HepG2 (cell line): ENCODE results near the gene CPED1. TPM values are rescaled to one million over a fixed set of nuclear protein-coding genes. Genes with fewer than 3 reads are reported as not detected.

ENCODE experiments used
- ATAC-seq: fragments of 200-7000 bp; cut with Tn5 transposase; 3 replicates; pipeline ENCODE4 v1.9.1; 2020; ENCODE audit warnings: mild to moderate bottlenecking, moderate library complexity
- BruUV-seq: library from RNA; stranded (reverse); fragments of 400-500 nt; replicated peaks from 2 replicates; lab custom pipeline; 2021; lab: Mats Ljungman, UMichigan
- CTCF ChIA-PET: fragments of 300-600 bp; formaldehyde crosslinking; extraction: SDS; loops from one replicate; lab custom pipeline; 2021; ENCODE audit warnings: low total read pairs, inconsistent platforms, low intra/inter-chr PET ratio; lab: Yijun Ruan, JAX
- POLR2A ChIA-PET: fragments of 350-600 bp; sonication (Branson Sonifier 250); formaldehyde crosslinking; loops from one replicate; lab custom pipeline; 2020; ENCODE audit warnings: antibody characterized with exemption, inconsistent platforms; lab: Yijun Ruan, JAX
- DNase-seq: peaks from one replicate; pipeline ENCODE4 v3.0.0-alpha.2; 2015; ENCODE audit warnings: low spot score
- FAIRE-seq: peaks from 3 replicates; lab custom pipeline; 2011; peaks lifted over from hg19 to GRCh38; lab: Jason Lieb, UNC
- H2AFZ ChIP-seq: one replicate; pipeline ENCODE4 v1.6.1; 2011; ENCODE audit warnings: low read length, inconsistent platforms
- H3K27ac ChIP-seq: fragments of 300-600 bp; 3 replicates; pipeline ENCODE4 v1.8.0; 2011; ENCODE audit warnings: mixed run types, mild to moderate bottlenecking, mixed read lengths, low read length, inconsistent platforms; ENCODE audit not compliant: insufficient read depth; ENCODE audit errors: extremely low read length
- H3K27me3 ChIP-seq, 2 experiments: fragments of 200-600 bp in 1 of 2; 2 replicates in 1 of 2; 3 replicates in 1 of 2; pipeline versions ENCODE4 v1.6.0 to v1.8.0; 2011; ENCODE audit warnings: low read length in 2 of 2, mild to moderate bottlenecking in 2 of 2, moderate library complexity in 2 of 2, inconsistent platforms in 1 of 2; ENCODE audit not compliant: insufficient read depth in 2 of 2, control insufficient read depth in 1 of 2
- H3K36me3 ChIP-seq, 2 experiments: fragments of 200-600 bp in 1 of 2; replicated peaks in 1 of 2; 2 replicates in 1 of 2; 3 replicates in 1 of 2; pipeline versions ENCODE4 v1.5.1 to v1.8.0; 2011; ENCODE audit warnings: low read length in 2 of 2, inconsistent platforms in 1 of 2; ENCODE audit not compliant: insufficient read depth in 2 of 2, control insufficient read depth in 1 of 2
- H3K4me1 ChIP-seq: 2 replicates; pipeline ENCODE4 v1.5.1; 2012; ENCODE audit warnings: low read length, inconsistent platforms; ENCODE audit not compliant: insufficient read depth
- H3K4me2 ChIP-seq: 2 replicates; pipeline ENCODE4 v1.6.0; 2011; ENCODE audit warnings: low read depth, low read length, inconsistent platforms
- H3K4me3 ChIP-seq, 3 experiments: fragments of 200-600 bp in 1 of 3; sonication (generic), shearing (Covaris generic) in 1 of 3; replicated peaks in 1 of 3; 2 replicates each; pipeline ENCODE4 v1.5.1; 2011 to 2016; ENCODE audit warnings: low read length in 3 of 3, inconsistent platforms in 2 of 3, low read depth in 2 of 3, mild to moderate bottlenecking in 2 of 3, control low read depth in 1 of 3, mixed read lengths in 1 of 3; ENCODE audit not compliant: insufficient read depth in 1 of 3
- H3K79me2 ChIP-seq: one replicate; pipeline ENCODE4 v1.6.1; 2011; ENCODE audit warnings: low read length, inconsistent platforms; ENCODE audit not compliant: insufficient read depth
- H3K9ac ChIP-seq: 2 replicates; pipeline ENCODE4 v1.6.0; 2011; ENCODE audit warnings: mild to moderate bottlenecking, low read depth, low read length, inconsistent platforms; ENCODE audit not compliant: insufficient read depth
- H3K9me3 ChIP-seq: 2 replicates; pipeline ENCODE4 v1.5.1; 2012; ENCODE audit warnings: mild to moderate bottlenecking, low read length
- H4K20me1 ChIP-seq: 2 replicates; pipeline ENCODE4 v1.6.0; 2011; ENCODE audit warnings: inconsistent platforms, mild to moderate bottlenecking, low read length, moderate library complexity; ENCODE audit not compliant: insufficient read depth
- DMTF1 ChIP-seq: sonication (generic); formaldehyde crosslinking; IDR thresholded peaks from 2 replicates; pipeline ENCODE4 v1.4.0; 2020; ENCODE audit warnings: mild to moderate bottlenecking, missing genetic modification reagents
- HDAC6 ChIP-seq: fragments of 200-600 bp; sonication (generic); IDR thresholded peaks from 2 replicates; pipeline ENCODE4 v1.7.0; 2017; ENCODE audit warnings: mild to moderate bottlenecking, antibody characterized with exemption, low read length, low read depth
- KDM6A ChIP-seq: IDR thresholded peaks from 2 replicates; pipeline ENCODE4 v1.6.1; 2016; ENCODE audit warnings: low read depth
- MAF1 ChIP-seq: sonication (generic); formaldehyde crosslinking; IDR thresholded peaks from 2 replicates; pipeline ENCODE4 v1.5.0; 2020; ENCODE audit warnings: missing genetic modification reagents, borderline replicate concordance
- MAFG ChIP-seq: sonication (generic); formaldehyde crosslinking; IDR thresholded peaks from 2 replicates; pipeline ENCODE4 v1.5.1; 2020; ENCODE audit warnings: mild to moderate bottlenecking, missing genetic modification reagents
- RFXAP ChIP-seq: sonication (generic); formaldehyde crosslinking; IDR thresholded peaks from 2 replicates; pipeline ENCODE4 v1.4.0; 2020; ENCODE audit warnings: missing genetic modification reagents, borderline replicate concordance
- SMARCE1 ChIP-seq: fragments of 450-650 bp; IDR thresholded peaks from 2 replicates; pipeline ENCODE4 v1.6.1; 2017; ENCODE audit warnings: borderline replicate concordance
- SNAI1 ChIP-seq: sonication (generic); formaldehyde crosslinking; IDR thresholded peaks from 2 replicates; pipeline ENCODE4 v1.5.0; 2020; ENCODE audit warnings: mild to moderate bottlenecking, missing genetic modification reagents, borderline replicate concordance
- TCF7 ChIP-seq: sonication (generic); IDR thresholded peaks from 2 replicates; pipeline ENCODE4 v1.6.1; 2016; ENCODE audit warnings: antibody characterized with exemption, low read depth
- TP53 ChIP-seq: sonication (generic); formaldehyde crosslinking; conservative IDR thresholded peaks from 2 replicates; pipeline ENCODE4 v1.4.0; 2020; ENCODE audit warnings: missing genetic modification reagents
- ZBTB7A ChIP-seq: sonication (generic); formaldehyde crosslinking; IDR thresholded peaks from 2 replicates; pipeline ENCODE4 v1.8.0; 2022; ENCODE audit warnings: mild to moderate bottlenecking, missing genetic modification reagents
- ZNF276 ChIP-seq: sonication (generic); formaldehyde crosslinking; IDR thresholded peaks from 2 replicates; pipeline ENCODE4 v1.4.0; 2020; ENCODE audit warnings: mild to moderate bottlenecking, low read depth, missing genetic modification reagents
- ZNF281 ChIP-seq: sonication (generic); formaldehyde crosslinking; IDR thresholded peaks from 2 replicates; pipeline ENCODE4 v1.4.0; 2020; ENCODE audit warnings: missing genetic modification reagents, borderline replicate concordance
- ZNF337 ChIP-seq: sonication (generic); formaldehyde crosslinking; IDR thresholded peaks from 2 replicates; pipeline ENCODE4 v1.5.1; 2020; ENCODE audit warnings: missing genetic modification reagents, low read depth, mild to moderate bottlenecking, borderline replicate concordance
- ZNF383 ChIP-seq: sonication (generic); formaldehyde crosslinking; IDR thresholded peaks from 2 replicates; pipeline ENCODE4 v1.4.0; 2020; ENCODE audit warnings: missing genetic modification reagents, mild to moderate bottlenecking, borderline replicate concordance
- ZNF704 ChIP-seq: sonication (generic); formaldehyde crosslinking; IDR thresholded peaks from 2 replicates; pipeline ENCODE4 v1.8.1; 2023; ENCODE audit warnings: mild to moderate bottlenecking, inconsistent platforms, moderate library complexity, missing genetic modification reagents, borderline replicate concordance
- ZNF772 ChIP-seq: sonication (generic); formaldehyde crosslinking; IDR thresholded peaks from 2 replicates; pipeline ENCODE4 v1.5.0; 2020; ENCODE audit warnings: mild to moderate bottlenecking, missing genetic modification reagents
- WGBS: methylation state at CpG from one replicate; pipeline ENCODE4 v1.1.6; 2017; ENCODE audit warnings: low lambda C conversion rate; 5-methylcytosine and 5-hydroxymethylcytosine counted together
- in situ Hi-C: cut with HindIII; loops from 2 replicates; pipeline ENCODE4 v1.10.0; 2017; ENCODE audit warnings: low pct_unique_long_range_greater_than_20kb; ENCODE audit not compliant: extremely low pct_ligation_motif_present
- intact Hi-C: fragments of 100-400 bp; cut with micrococcal nuclease; formaldehyde crosslinking; loops from one replicate; pipeline ENCODE4 v1.10.0; 2022; ENCODE audit not compliant: unreplicated experiment
- polyA plus RNA-seq, 8 experiments: library from polyadenylated mRNA; depleted of rRNA in 3 of 8; stranded (reverse) in 7 of 8; unstranded in 1 of 8; fragments of >200 nt; fragmentation: Illumina TruSeq in 4 of 8; extraction: Trizol in 4 of 8; gene quantifications; 2 replicates each; pipeline versions ENCODE4 v1.2.1 to v1.2.3, GENCODE V29; 2011 to 2016; ENCODE audit warnings: low read depth in 4 of 8, missing spikeins in 1 of 8, mixed read lengths in 1 of 8; ENCODE audit not compliant: insufficient read depth in 1 of 8
- total RNA-seq, 5 experiments: library from RNA; depleted of rRNA; stranded (reverse); fragments of >200 nt; fragmentation: Illumina TruSeq; extraction: Trizol; gene quantifications; 2 replicates each; pipeline ENCODE4 v1.2.3, GENCODE V29; 2016; ENCODE audit warnings: low read depth in 1 of 5

CPED1 gene
- total and polyA plus RNA-seq, 2 of the 13 experiments (the other 11 are each of a cell fraction or from before 2014, with no cell fraction given), result 11.5 to 27.0 TPM

GRCh38 chr7:121126201-121126600 is 137.7 kb downstream of the CPED1 start:
- intact Hi-C loops, result loop anchor here (5.0 kb wide), 1 partner anchor 866 kb away; no protein-coding TSS in a partner anchor
- Histone ChIP-seq H3K27ac (no peak overlapping the region), H3K4me3 (no peak overlapping the region), H3K36me3 (no peaks in the 10 kb centered on the region), H2AFZ (no peak overlapping the region), H4K20me1 (no peaks in the 10 kb centered on the region; the same call in 1 of the 2 replicates), H3K4me1 (no peaks in the 10 kb centered on the region), H3K4me2 (no peak overlapping the region), H3K9me3 (no peaks in the 10 kb centered on the region), H3K9ac (no peak overlapping the region), H3K79me2 (no peaks in the 10 kb centered on the region), H3K27me3 (no peaks in the 10 kb centered on the region; a peak in 1 of 5 replicates)
- BruUV-seq, result no TSS peak
- no peak for ATAC-seq
- WGBS, result 70% methylated on average over 1 of the region's 1 CpG
- no peak for DNase-seq
- POLR2A ChIA-PET, result no interaction called here
- in situ Hi-C loops, result loop anchor here (25.0 kb wide), 1 partner anchor 861 kb away; no protein-coding TSS in a partner anchor
- CTCF ChIA-PET, result no interaction called here
- no peak for FAIRE-seq
- TF ChIP-seq ZBTB7A (no peak), KDM6A (CRISPR knock-in tag) (no peak), ZNF772 (no peak), ZNF704 (CRISPR knock-in tag) (no peak), SMARCE1 (no peak), TP53 (no peak), ZNF281 (no peak), SNAI1 (no peak), RFXAP (CRISPR knock-in tag) (no peak), HDAC6 (no peak), TCF7 (no peak), MAF1 (CRISPR knock-in tag) (no peak), MAFG (CRISPR knock-in tag) (no peak), DMTF1 (no peak), ZNF383 (CRISPR knock-in tag) (no peak), ZNF276 (no peak), ZNF337 (no peak)
